HG03060 (cell line): Measurements from ENCODE around the gene IDUA.

Experiments
- ATAC-seq: cut with Tn5 transposase; IDR thresholded peaks from one replicate; pipeline ENCODE4 v1.9.1; 2021; ENCODE audit warnings: low read depth, moderate number of reproducible peaks; ENCODE audit not compliant: unreplicated experiment

Gene IDUA

GRCh38 chr4:955931-956381 lies 30.9 kb upstream of the IDUA start:
- ATAC-seq = no peak

- ATAC-seq = no peak
Observed at GRCh38 chr4:956531-957230, 30.2 kb upstream of the IDUA start.

- no peak for ATAC-seq
Observed at GRCh38 chr4:957231-957580, 29.6 kb upstream of the IDUA start.

GRCh38 chr4:957581-958313 lies 29.1 kb upstream of the IDUA start:
- no peak for ATAC-seq

- no peak for ATAC-seq
Observed at GRCh38 chr4:958314-958665, 28.6 kb upstream of the IDUA start.

- ATAC-seq = no peak
Observed at GRCh38 chr4:958696-959337, 28.0 kb upstream of the IDUA start.

- no peak for ATAC-seq
Observed at GRCh38 chr4:959338-960139, 27.3 kb upstream of the IDUA start.

- no peak for ATAC-seq
Observed at GRCh38 chr4:960140-960635, 26.7 kb upstream of the IDUA start.

GRCh38 chr4:960636-961350 lies 26.1 kb upstream of the IDUA start:
- ATAC-seq = no peak

GRCh38 chr4:961351-962230 lies 25.3 kb upstream of the IDUA start:
- ATAC-seq = no peak

GRCh38 chr4:962231-963208 lies 24.3 kb upstream of the IDUA start:
- ATAC-seq = no peak

- ATAC-seq = no peak
Observed at GRCh38 chr4:963276-964225, 23.3 kb upstream of the IDUA start.

GRCh38 chr4:964346-965025 lies 22.4 kb upstream of the IDUA start:
- no peak for ATAC-seq

GRCh38 chr4:965048-965765 lies 21.6 kb upstream of the IDUA start:
- no peak for ATAC-seq

- ATAC-seq = no peak
Observed at GRCh38 chr4:965766-966134, 21.1 kb upstream of the IDUA start.
